ENCODE data around the gene MBD3L2B.
A peak's percentile ranks its signal among the peaks of the same experiment; 100 is the strongest.
"Not testable (repeated sequence)": the region's sequence is repeated elsewhere in the genome, so short reads cannot be mapped to it uniquely, and the experiment has no call there.

The MBD3L2B gene

DNA sequence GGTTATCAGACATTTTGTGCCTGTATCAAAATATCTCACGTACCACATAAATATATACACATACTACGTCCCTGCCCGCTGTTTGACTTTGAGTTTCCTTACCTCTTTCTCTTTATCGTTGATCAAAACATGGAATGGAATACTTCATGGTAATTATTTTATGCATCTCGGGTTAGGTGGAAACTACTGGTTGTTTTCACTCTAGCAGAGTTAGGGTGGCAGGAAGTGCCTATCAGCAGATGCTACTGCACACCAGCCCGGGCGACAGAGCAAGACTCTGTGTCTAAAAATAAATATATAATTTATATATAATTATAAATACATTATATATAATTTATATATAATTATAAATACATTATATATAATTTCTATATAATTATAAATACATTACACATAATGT lies 31.7 kb upstream of the MBD3L2B start:
- not testable (repeated sequence) for H3K4me1 ChIP-seq, H3K9me3 ChIP-seq, H3K4me3 ChIP-seq, H3K4me2 ChIP-seq, H4K20me1 ChIP-seq, H3K36me3 ChIP-seq, H3K27ac ChIP-seq, H3K27me3 ChIP-seq, H3K9ac ChIP-seq

DNA sequence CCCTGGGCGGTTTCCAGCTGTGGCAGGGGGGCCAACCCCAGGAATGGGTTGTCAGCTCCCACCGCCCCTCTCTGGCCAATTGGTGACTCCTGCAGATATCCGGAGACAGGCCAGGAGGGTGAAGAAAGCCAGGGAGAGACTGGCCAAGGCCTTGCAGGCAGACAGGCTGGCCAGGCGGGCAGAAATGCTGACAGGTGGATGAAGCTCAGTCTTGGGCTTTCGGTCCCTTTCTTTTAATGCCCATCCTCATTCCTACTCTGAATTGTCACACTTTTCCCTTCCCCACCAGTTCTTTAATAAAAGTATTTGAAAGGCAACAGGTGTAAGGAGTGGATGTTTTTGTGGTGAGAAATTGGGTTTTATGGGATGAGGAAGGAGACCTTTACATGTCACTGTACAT lies 30.2 kb upstream of the MBD3L2B start:
- not testable (repeated sequence) for H3K4me1 ChIP-seq, H3K27ac ChIP-seq, H3K36me3 ChIP-seq, H3K4me2 ChIP-seq, H4K20me1 ChIP-seq, H3K9ac ChIP-seq, H3K9me3 ChIP-seq, H3K27me3 ChIP-seq, H3K4me3 ChIP-seq

DNA sequence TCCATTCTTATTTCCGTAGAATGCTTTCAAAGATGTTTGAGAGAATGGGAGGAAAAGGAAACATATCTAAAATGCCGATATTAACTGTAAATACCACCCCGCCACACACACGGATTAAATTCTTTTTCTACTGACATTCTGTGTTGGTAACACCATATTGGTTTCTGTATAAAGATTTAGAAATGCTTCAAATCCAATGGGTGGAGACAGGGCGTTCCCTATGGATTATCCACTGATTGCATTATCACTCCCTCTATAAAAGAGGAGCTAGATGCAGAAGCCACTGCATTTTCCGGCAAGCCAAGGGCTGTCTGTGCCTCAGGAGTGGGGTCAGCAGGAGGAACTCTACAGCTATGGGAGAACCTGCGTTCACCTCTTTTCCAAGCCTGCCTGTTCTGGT lies 27.8 kb upstream of the MBD3L2B start, which contains the start of gene MBD3L2:
MBD3L2 (plus strand) TSS at position 301 of the 400 bp plus-strand sequence; CDS start at position 354, 53 bp downstream.
- H3K9ac ChIP-seq, H3K4me2 ChIP-seq, H3K4me3 ChIP-seq, H3K9me3 ChIP-seq, H3K36me3 ChIP-seq, H3K27me3 ChIP-seq, H3K27ac ChIP-seq, H4K20me1 ChIP-seq, H3K4me1 ChIP-seq: not testable (repeated sequence)

DNA sequence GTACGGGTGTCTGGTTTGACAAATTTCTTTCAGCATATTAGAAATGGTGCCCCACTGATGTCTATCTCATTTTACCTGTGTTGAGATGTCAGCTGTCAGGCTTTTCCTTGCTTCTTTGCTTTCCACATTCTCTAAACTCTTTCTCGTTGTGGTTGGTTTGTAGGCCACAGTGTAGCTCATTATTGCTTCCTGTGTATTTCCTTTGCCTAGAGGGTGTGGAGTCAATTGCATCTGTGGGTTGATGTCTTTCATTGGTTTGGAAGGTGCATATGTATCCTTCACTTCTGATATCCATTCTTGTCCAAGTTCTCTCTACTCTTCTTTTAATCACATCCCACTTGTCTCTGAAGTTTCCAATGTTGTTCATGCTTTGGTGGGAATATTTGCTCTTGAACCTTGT lies 20.3 kb upstream of the MBD3L2B start:
- not testable (repeated sequence) for H3K4me1 ChIP-seq, H3K9me3 ChIP-seq, H3K9ac ChIP-seq, H4K20me1 ChIP-seq, H3K4me3 ChIP-seq, H3K36me3 ChIP-seq, H3K27ac ChIP-seq, H3K4me2 ChIP-seq, H3K27me3 ChIP-seq

DNA sequence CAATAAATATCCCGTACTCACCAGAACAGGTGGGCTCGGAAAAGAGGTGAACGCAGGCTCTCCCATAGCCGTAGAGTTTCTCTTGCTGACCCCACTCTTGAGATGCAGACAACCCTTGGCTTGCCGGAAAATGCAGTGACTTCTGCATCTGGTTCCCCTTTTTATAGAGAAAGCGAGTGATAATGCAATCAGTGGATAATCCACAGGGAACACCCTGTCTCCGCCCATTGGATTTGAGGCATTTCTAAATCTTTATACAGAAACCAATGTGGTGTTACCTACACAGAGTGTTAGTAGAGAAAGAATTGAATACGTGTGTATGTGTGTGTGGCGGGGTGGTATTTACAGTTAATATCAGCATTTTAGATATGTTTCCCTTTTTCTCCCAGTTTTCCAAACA lies 18.8 kb upstream of the MBD3L2B start, which contains the start of gene MBD3L4:
MBD3L4 (minus strand) TSS at position 101 of the 400 bp plus-strand sequence; CDS start at position 66, 35 bp downstream.
- not testable (repeated sequence) for H3K9me3 ChIP-seq, H3K36me3 ChIP-seq, H3K27ac ChIP-seq, H3K4me2 ChIP-seq, H3K9ac ChIP-seq, H4K20me1 ChIP-seq, H3K4me1 ChIP-seq, H3K4me3 ChIP-seq, H3K27me3 ChIP-seq

DNA sequence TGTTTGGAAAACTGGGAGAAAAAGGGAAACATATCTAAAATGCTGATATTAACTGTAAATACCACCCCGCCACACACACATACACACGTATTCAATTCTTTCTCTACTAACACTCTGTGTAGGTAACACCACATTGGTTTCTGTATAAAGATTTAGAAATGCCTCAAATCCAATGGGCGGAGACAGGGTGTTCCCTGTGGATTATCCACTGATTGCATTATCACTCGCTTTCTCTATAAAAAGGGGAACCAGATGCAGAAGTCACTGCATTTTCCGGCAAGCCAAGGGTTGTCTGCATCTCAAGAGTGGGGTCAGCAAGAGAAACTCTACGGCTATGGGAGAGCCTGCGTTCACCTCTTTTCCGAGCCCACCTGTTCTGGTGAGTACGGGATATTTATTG lies 9.0 kb upstream of the MBD3L2B start, which contains the start of gene MBD3L5:
MBD3L5 (plus strand) TSS at position 301 of the 400 bp plus-strand sequence; CDS start at position 335, 34 bp downstream.
- H3K36me3 ChIP-seq, H3K4me1 ChIP-seq, H3K4me2 ChIP-seq, H4K20me1 ChIP-seq, H3K9me3 ChIP-seq, H3K27me3 ChIP-seq, H3K27ac ChIP-seq, H3K4me3 ChIP-seq, H3K9ac ChIP-seq: not testable (repeated sequence)

DNA sequence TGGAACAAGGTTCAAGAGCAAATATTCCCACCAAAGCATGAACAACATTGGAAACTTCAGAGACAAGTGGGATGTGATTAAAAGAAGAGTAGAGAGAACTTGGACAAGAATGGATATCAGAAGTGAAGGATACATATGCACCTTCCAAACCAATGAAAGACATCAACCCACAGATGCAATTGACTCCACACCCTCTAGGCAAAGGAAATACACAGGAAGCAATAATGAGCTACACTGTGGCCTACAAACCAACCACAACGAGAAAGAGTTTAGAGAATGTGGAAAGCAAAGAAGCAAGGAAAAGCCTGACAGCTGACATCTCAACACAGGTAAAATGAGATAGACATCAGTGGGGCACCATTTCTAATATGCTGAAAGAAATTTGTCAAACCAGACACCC lies 7.6 kb upstream of the MBD3L2B start:
- H3K4me3 ChIP-seq, H3K27me3 ChIP-seq, H3K36me3 ChIP-seq, H3K27ac ChIP-seq, H4K20me1 ChIP-seq, H3K4me1 ChIP-seq, H3K4me2 ChIP-seq, H3K9ac ChIP-seq, H3K9me3 ChIP-seq: not testable (repeated sequence)

DNA sequence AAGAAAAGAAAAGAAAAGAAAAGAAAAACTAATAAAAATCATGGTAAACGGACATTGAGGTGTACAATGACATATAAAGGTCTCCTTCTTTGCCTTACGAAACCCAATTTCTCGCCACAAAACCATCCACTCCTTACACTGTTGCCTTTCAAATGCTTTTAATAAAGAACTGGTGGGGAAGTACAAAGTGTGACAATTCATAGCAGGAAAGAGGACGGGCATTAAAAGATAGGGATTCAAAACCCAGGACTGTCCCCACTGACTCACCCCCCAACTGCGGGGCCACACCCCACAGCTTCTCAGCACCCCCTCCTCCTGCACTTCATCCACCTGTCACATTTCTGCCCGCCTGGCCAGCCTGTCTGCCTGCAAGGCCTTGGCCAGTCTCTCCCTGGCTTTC lies 2.4 kb downstream of the MBD3L2B start:
- H3K4me1 ChIP-seq = peaks cover 5% of the 10 kb centered on the region
- H3K4me2 ChIP-seq = no peak overlapping the region
- H3K36me3 ChIP-seq = no peaks in the 10 kb centered on the region
- H3K27ac ChIP-seq = no peak overlapping the region
- H3K27me3 ChIP-seq = no peaks in the 10 kb centered on the region
- H3K9me3 ChIP-seq = no peaks in the 10 kb centered on the region
- no peak overlapping the region for H3K4me3 ChIP-seq
- no peak overlapping the region for H3K9ac ChIP-seq
- no peaks in the 10 kb centered on the region for H4K20me1 ChIP-seq
- TF ChIP-seq Cebpa-rat (IDR thresholded peaks at IDR 0.05) = no peak

DNA sequence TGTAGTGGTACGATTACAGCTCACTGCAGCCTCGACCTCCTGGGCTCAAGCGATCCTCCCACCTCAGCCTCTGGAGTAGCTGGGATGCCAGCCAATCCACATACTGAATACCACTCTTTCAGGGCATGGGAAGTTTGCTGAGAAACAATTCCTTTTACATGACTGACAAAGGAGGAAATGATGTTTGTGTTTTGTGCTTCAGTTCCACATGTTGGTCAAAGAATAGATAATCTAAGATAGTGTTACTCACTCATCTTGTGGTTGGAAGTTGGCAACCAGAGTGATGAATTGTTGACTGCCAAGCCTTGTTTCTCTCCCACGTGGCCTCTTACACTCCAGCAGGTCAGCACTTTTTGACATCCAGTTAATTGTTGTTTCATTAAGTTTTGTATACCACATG lies 7.6 kb downstream of the MBD3L2B start:
- no peaks in the 10 kb centered on the region for H3K36me3 ChIP-seq
- H3K4me3 ChIP-seq = no peak overlapping the region
- TF ChIP-seq Cebpa-rat (IDR thresholded peaks at IDR 0.05) = no peak
- H3K9ac ChIP-seq = no peak overlapping the region
- peak overlapping the region; percentile 30 for H3K4me2 ChIP-seq
- peaks cover 21% of the 10 kb centered on the region for H3K4me1 ChIP-seq
- H3K9me3 ChIP-seq = no peaks in the 10 kb centered on the region
- H4K20me1 ChIP-seq = no peaks in the 10 kb centered on the region
- H3K27me3 ChIP-seq = no peaks in the 10 kb centered on the region
- no peak overlapping the region for H3K27ac ChIP-seq

DNA sequence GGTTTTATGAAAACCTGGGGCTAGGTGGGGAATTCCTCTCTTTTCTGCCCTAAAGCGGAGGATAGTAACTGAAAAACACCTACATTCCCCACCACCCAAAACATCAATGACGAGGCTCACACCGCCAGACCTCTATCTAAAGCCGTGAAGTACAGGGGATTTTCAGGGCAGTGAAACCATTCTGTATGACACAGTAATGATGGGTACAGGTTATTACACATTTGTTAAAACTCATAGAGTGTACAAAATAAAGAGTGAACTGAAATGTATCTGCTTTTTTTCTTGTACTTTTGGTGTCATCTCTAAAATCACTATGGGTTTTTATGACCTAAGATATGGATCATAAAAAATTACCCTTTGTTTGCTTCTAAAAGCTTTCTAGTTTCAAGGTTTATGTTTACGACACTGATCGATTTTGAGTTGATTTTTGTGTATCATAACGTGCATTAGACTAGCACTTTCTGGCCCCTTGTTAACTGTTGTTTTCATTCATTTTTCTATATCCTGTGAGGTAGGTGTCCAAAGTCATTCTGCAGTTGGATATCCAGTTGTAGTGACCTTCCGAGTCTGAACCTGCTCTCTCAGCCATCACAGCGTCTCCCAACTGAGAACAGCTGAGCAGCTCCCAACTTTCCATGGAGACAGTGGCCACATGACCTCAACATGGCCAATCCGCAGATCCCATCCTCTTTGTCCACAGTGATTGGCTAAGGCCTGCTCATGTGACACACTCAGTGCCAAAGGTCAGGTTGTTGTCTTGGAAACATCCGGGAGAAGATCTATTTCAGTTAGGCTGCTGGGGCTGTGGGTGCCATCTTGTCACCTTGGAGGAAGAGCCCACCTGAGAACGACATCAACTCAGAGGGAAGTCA lies 10.3 kb downstream of the MBD3L2B start:
- Histone ChIP-seq H4K20me1 (no peaks in the 10 kb centered on the region), H3K27me3 (no peaks in the 10 kb centered on the region), H3K4me2 (no peak overlapping the region), H3K36me3 (no peaks in the 10 kb centered on the region), H3K9me3 (no peaks in the 10 kb centered on the region), H3K9ac (no peak overlapping the region), H3K4me1 (peaks cover 21% of the 10 kb centered on the region), H3K4me3 (no peak overlapping the region), H3K27ac (no peak overlapping the region)
- TF ChIP-seq Cebpa-rat (IDR thresholded peaks at IDR 0.05) = no peak

DNA sequence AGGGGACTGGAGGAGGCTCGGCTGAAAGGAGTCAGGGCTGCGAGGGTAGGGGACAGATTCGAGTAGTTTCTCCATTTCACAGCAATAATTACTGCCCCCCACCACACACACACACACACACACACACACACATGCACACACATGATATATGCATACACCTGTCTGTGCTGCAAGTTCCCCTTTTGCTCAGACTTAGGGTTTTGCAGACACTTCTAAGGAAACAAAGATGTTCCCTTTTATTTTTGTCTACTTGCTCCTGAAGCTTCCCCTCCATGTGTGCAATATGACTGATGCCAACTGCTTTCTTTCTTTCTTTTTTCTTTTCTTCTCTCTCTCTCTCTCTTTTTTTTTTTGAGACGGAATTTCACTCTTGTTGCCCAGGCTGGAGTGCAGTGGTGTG lies 13.4 kb downstream of the MBD3L2B start:
- no peak overlapping the region for H3K9ac ChIP-seq
- no peak overlapping the region for H3K4me2 ChIP-seq
- H3K9me3 ChIP-seq = no peaks in the 10 kb centered on the region
- TF ChIP-seq Cebpa-rat (IDR thresholded peaks at IDR 0.05) = no peak
- H3K27ac ChIP-seq = no peak overlapping the region
- no peaks in the 10 kb centered on the region for H3K27me3 ChIP-seq
- no peak overlapping the region for H3K4me3 ChIP-seq
- no peaks in the 10 kb centered on the region for H3K36me3 ChIP-seq
- H4K20me1 ChIP-seq = no peaks in the 10 kb centered on the region
- peaks cover 11% of the 10 kb centered on the region for H3K4me1 ChIP-seq
